Mammary epithelial cell (primary cell): ENCODE measurements around the gene IQCE.

Experiments used
- CTCF ChIP-seq, 2 donors: IDR thresholded peaks in 1 of 2; conservative IDR thresholded peaks in 1 of 2; 2 replicates each; pipeline ENCODE4 v1.5.1; 2011 to 2012; ENCODE audit warnings: inconsistent platforms in 2 of 2, low read length in 2 of 2, mild to moderate bottlenecking in 2 of 2, control low read depth in 1 of 2, low read depth in 1 of 2; ENCODE audit not compliant: insufficient read depth in 1 of 2; ENCODE audit errors: extremely low read depth in 1 of 2
- EZH2 ChIP-seq: IDR thresholded peaks from 2 replicates; pipeline ENCODE4 v1.6.1; 2012; ENCODE audit warnings: low read length, inconsistent platforms, borderline replicate concordance

- TF ChIP-seq CTCF (conservative IDR thresholded peaks at IDR 0.05 in 1 of 2, IDR thresholded peaks at IDR 0.05 in 1 of 2; ENCODE audit: extremely low read depth in 1 of 2, insufficient read depth in 1 of 2, low read depth in 1 of 2, low read length in 2 of 2) (no peak), EZH2 (no peak)
Observed at GRCh38 chr7:2601907-2602306, 43.1 kb downstream of the IQCE start.
